C4-2B (cell line): ENCODE data around the gene GNLY.

Experiments used
- CTCF ChIP-seq: fragments of 450-650 bp; conservative IDR thresholded peaks from 2 replicates; pipeline ENCODE4 v1.5.1; 2017; ENCODE audit warnings: mild to moderate bottlenecking
- ZFX ChIP-seq: fragments of 450-650 bp; IDR thresholded peaks from 2 replicates; pipeline ENCODE4 v1.6.1; 2017

DNA sequence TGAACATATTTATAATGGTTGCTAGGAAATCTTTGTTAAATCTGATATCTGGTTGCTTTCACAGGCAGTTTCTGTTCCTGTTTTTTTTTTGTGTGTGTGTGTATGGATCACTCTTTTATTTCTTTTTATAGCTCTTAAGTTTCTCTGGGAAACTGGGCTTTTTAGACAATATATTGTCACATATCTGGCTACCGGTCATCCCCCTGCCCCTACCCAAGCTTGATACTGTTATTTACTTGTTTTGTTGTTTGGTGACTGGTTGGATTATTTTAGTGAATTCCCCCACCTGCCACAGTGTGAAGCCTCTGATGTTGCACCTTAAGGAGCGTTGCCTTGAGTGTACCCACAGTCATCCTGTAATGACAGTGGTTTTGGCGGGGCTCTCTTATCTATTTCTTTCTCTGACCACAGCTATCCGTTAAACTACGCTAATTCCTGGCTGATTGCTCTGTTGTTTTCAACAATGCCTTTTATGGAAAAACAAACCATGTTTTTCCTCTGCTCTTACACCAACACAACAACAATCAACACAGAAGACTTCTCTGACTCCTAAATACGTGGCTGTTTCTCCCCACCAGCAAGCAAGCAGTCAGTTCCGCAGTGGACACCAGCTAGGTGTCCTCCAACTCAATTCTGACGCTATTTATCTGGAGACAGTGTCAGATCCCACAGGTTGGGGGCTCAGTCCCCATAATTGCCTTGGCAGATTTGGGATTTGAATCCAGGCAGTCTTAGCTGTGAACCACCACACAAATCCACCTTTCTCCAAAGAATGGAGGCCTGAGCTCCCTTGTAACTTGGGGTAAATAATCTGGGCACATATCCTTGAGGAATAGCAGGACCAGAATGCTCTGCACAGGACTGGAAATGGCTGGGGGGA, 10.9 kb downstream of the GNLY start:
- TF ChIP-seq CTCF: no peak
- TF ChIP-seq ZFX: no peak
